VCaP (cell line): ENCODE results near the gene RAPGEF4.

Source experiments
- H3K27ac ChIP-seq: fragments of 450-650 bp; 2 replicates; pipeline ENCODE4 v1.5.1; 2017
- CTCF ChIP-seq: fragments of 450-650 bp; conservative IDR thresholded peaks from 2 replicates; pipeline ENCODE4 v1.5.1; 2017; ENCODE audit warnings: mild to moderate bottlenecking, moderate library complexity

The RAPGEF4 gene

GRCh38 chr2:173066887-173067676, 331.4 kb downstream of the RAPGEF4 start:
- no peak for TF ChIP-seq CTCF
- H3K27ac ChIP-seq, result no peak overlapping the region

GRCh38 chr2:173075056-173075780, 339.6 kb downstream of the RAPGEF4 start:
- no peak for TF ChIP-seq CTCF
- H3K27ac ChIP-seq, result peak overlapping the region; percentile 94

DNA sequence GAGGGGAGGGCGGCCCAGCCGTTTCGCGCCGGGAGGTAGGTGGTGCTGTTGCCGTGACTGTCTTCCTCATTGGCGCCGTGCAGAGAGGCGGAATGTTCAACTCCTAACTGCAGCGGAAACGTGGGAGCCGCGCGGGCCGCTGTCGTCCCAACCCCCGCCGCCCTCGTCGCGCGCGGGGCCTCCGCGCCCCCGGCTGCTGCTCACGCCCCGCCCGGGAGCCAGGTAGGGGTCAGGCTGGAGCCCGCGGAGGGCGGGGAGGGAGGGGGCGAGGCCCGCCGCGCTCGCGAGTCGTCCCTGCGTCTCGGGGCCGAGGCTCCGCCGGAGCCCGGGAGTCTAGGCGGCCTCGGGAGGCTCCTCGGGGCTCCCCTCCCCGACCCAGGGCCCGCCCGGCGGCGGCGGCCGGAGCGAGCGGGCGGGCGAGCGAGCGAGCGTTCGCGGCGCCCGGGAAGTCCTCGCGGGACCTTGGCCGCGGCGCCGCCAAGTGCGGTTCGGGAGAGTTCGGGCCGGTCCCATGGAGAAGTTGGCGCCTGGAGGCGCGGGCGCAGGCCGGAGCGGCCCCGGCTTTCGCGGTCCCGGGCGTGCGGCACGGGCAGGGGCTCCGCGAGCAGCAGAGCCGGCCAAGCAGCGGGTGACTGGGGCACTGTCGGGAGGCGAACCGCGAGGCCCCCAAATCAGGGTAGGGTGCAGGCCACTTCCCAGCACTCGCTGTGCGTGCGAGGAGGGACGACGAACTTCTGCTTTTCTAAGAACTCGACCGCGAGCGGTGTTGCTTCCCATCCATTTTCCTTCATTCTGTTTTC, 340.3 kb downstream of the RAPGEF4 start, which contains the start of gene MAP3K20:
MAP3K20 (plus strand) TSS at position 66 of the 800 bp plus-strand sequence. CDS start 15,186 bp downstream, outside the sequence.
- TF ChIP-seq CTCF, result peak; percentile 60
- peak within 1 kb of the TSS; percentile 94 for H3K27ac ChIP-seq

GRCh38 chr2:173076581-173077345, 341.1 kb downstream of the RAPGEF4 start:
- H3K27ac ChIP-seq, result peak overlapping the region; percentile 94
- no peak for TF ChIP-seq CTCF

DNA sequence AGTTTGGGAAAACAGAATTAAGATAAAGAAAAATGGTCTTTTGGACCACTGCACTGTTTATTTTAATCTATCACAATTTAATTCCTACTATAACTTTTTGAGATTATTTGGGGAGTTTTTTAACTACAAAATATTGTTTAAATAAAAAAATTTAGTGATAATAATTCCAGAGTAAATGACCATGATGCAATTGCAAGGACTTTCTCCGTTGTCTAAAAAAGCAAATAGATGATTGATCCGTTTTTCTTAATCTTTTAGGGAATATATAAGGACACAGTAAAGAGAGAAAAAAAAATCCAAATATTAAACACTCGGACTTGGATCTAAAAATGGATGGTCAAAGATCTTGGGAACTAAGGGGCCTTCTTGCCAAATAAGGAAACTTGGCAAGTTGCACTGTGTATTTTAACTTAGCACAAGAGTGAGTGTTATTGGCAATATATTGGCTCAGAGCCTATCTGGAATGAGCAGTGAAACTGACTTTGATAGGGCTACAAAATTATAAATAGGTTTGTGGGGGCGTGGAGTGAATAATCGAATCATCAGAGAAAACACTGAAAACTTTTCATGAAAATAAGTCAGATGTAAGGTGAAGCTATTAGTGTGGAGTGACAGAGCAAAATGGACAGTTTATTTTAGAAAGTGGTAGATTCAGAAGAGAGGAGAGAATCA, 342.0 kb downstream of the RAPGEF4 start:
- H3K27ac ChIP-seq, result peak overlapping the region; percentile 94

DNA sequence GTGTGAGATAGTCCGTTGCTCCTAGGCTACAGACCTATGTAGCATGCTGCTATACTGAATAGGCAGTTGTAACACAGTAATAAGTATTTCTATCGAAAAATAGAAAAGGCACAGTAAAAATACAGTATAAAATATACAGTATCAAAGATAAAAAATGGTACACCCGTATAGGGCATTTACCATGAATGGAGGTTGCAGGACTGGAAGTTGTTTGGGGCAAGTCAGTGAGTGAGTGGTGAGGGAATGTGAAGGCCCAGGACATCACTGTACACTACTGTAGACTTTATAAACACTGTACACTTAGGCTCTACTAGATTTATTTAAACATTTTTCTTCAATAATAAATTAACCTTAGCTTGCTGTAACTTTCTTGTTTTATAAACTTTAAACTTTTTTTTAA, 343.5 kb downstream of the RAPGEF4 start:
- no peak overlapping the region for H3K27ac ChIP-seq
- no peak for TF ChIP-seq CTCF

More for the DNA sequence above, 342.0 kb downstream of the RAPGEF4 start:
- TF ChIP-seq CTCF, result no peak
